IMR-90 (cell line): Measurements from ENCODE around the gene SPPL3. TPM values are rescaled to one million over a fixed set of nuclear protein-coding genes. Genes with fewer than 3 reads are reported as not detected.

Source experiments
- ATAC-seq: fragments of 200-7000 bp; cut with Tn5 transposase; 2 replicates; pipeline ENCODE4 v1.9.1; 2020; ENCODE audit warnings: low read depth, mild to moderate bottlenecking, moderate library complexity
- BruUV-seq: library from RNA; stranded (reverse); fragments of 400-500 nt; replicated peaks from 2 replicates; lab custom pipeline; 2021; lab: Mats Ljungman, UMichigan
- CTCF ChIA-PET: fragments of 300-600 bp; formaldehyde crosslinking; extraction: SDS; loops from one replicate; lab custom pipeline; 2021; ENCODE audit warnings: antibody characterized with exemption; lab: Yijun Ruan, JAX
- POLR2A ChIA-PET: fragments of 300-600 bp; sonication (Branson Sonifier 250); formaldehyde crosslinking; loops from one replicate; lab custom pipeline; 2022; ENCODE audit warnings: antibody characterized with exemption; ENCODE audit not compliant: unreplicated experiment; lab: Charles Lee
- DNase-seq: peaks from one replicate; pipeline ENCODE4 v3.0.0; 2013
- H2AFZ ChIP-seq: replicated peaks from 2 replicates; pipeline ENCODE3; 2013; ENCODE audit warnings: low read length, mild to moderate bottlenecking; ENCODE audit not compliant: poor library complexity
- H2AK5ac ChIP-seq: 2 replicates; pipeline ENCODE4 v1.6.1; 2013; ENCODE audit warnings: low read depth, low read length, inconsistent platforms
- H2AK9ac ChIP-seq: replicated peaks from 2 replicates; pipeline ENCODE3; 2013; ENCODE audit warnings: mild to moderate bottlenecking, low read depth, low read length, moderate library complexity; ENCODE audit not compliant: poor library complexity
- H2BK120ac ChIP-seq: 2 replicates; pipeline ENCODE4 v1.6.1; 2013; ENCODE audit warnings: low read depth, low read length, inconsistent platforms
- H2BK15ac ChIP-seq: 3 replicates; pipeline ENCODE4 v1.6.1; 2013; ENCODE audit warnings: low read depth, low read length, inconsistent platforms
- H2BK20ac ChIP-seq: 2 replicates; pipeline ENCODE4 v1.6.1; 2013; ENCODE audit warnings: low read depth, mild to moderate bottlenecking, inconsistent platforms, low read length, moderate library complexity
- H2BK5ac ChIP-seq: 2 replicates; pipeline ENCODE4 v1.6.1; 2013; ENCODE audit warnings: mild to moderate bottlenecking, low read depth, low read length, inconsistent platforms; ENCODE audit not compliant: poor library complexity, severe bottlenecking
- H3K14ac ChIP-seq: replicated peaks from 2 replicates; pipeline ENCODE4 v1.6.1; 2013; ENCODE audit warnings: low read depth, low read length, inconsistent platforms
- H3K18ac ChIP-seq: 2 replicates; pipeline ENCODE4 v1.6.1; 2013; ENCODE audit warnings: low read depth, low read length, control low read depth
- H3K23ac ChIP-seq: 2 replicates; pipeline ENCODE4 v1.6.1; 2013; ENCODE audit warnings: low read depth, low read length, inconsistent platforms
- H3K27ac ChIP-seq: 2 replicates; pipeline ENCODE4 v1.5.1; 2013; ENCODE audit warnings: mild to moderate bottlenecking, control low read depth, low read length; ENCODE audit not compliant: insufficient read depth
- H3K27me3 ChIP-seq: 2 replicates; pipeline ENCODE4 v1.6.1; 2013; ENCODE audit warnings: low read length; ENCODE audit not compliant: control insufficient read depth, insufficient read depth
- H3K36me3 ChIP-seq: 2 replicates; pipeline ENCODE4 v1.6.1; 2013; ENCODE audit warnings: low read length, mixed read lengths; ENCODE audit not compliant: control insufficient read depth, insufficient read depth
- H3K4ac ChIP-seq: 2 replicates; pipeline ENCODE4 v1.6.1; 2013; ENCODE audit warnings: low read depth, low read length, inconsistent platforms
- H3K4me1 ChIP-seq: 2 replicates; pipeline ENCODE4 v1.6.1; 2013; ENCODE audit warnings: low read length, mixed read lengths; ENCODE audit not compliant: control insufficient read depth, insufficient read depth
- H3K4me2 ChIP-seq: 2 replicates; pipeline ENCODE4 v1.6.1; 2013; ENCODE audit warnings: low read depth, mild to moderate bottlenecking, control low read depth, low read length, moderate library complexity
- H3K4me3 ChIP-seq: 2 replicates; pipeline ENCODE4 v1.5.1; 2013; ENCODE audit warnings: low read depth, mild to moderate bottlenecking, control low read depth, low read length, moderate library complexity; ENCODE audit not compliant: insufficient read depth
- H3K56ac ChIP-seq: 2 replicates; pipeline ENCODE4 v1.6.1; 2013; ENCODE audit warnings: low read length, inconsistent platforms; ENCODE audit not compliant: insufficient read depth; ENCODE audit errors: extremely low read depth
- H3K79me1 ChIP-seq, 2 experiments: 2 replicates each; pipeline ENCODE4 v1.6.1; 2013; ENCODE audit warnings: low read length in 2 of 2, inconsistent platforms in 1 of 2, low read depth in 1 of 2
- H3K9ac ChIP-seq: 2 replicates; pipeline ENCODE4 v1.6.1; 2013; ENCODE audit warnings: low read depth, low read length, control low read depth
- H3K9me1 ChIP-seq: 2 replicates; pipeline ENCODE4 v1.6.1; 2013; ENCODE audit warnings: low read length, inconsistent platforms; ENCODE audit not compliant: insufficient read depth
- H3K9me3 ChIP-seq: 2 replicates; pipeline ENCODE4 v1.6.1; 2013; ENCODE audit warnings: low read length; ENCODE audit not compliant: control insufficient read depth, insufficient read depth
- H4K20me1 ChIP-seq: 2 replicates; pipeline ENCODE4 v1.6.1; 2013; ENCODE audit warnings: low read length, inconsistent platforms; ENCODE audit not compliant: insufficient read depth
- H4K5ac ChIP-seq: 2 replicates; pipeline ENCODE4 v1.6.1; 2013; ENCODE audit warnings: mild to moderate bottlenecking, low read depth, low read length, control low read depth
- H4K8ac ChIP-seq, 2 experiments: 2 replicates each; pipeline ENCODE4 v1.6.1; 2013; ENCODE audit warnings: low read depth in 2 of 2, low read length in 2 of 2, control low read depth in 1 of 2, inconsistent platforms in 1 of 2
- H4K91ac ChIP-seq: 2 replicates; pipeline ENCODE4 v1.6.1; 2013; ENCODE audit warnings: low read depth, low read length, inconsistent platforms; ENCODE audit not compliant: insufficient read depth
- BHLHE40 ChIP-seq: fragments of 150-350 bp; IDR thresholded peaks from 2 replicates; pipeline ENCODE4 v1.6.1; 2016; ENCODE audit warnings: mild to moderate bottlenecking, low read depth, low read length
- CEBPB ChIP-seq: IDR thresholded peaks from 2 replicates; pipeline ENCODE4 v1.6.1; 2012; ENCODE audit warnings: low read depth, low read length, improper control_type of control experiment
- CHD1 ChIP-seq: IDR thresholded peaks from 2 replicates; pipeline ENCODE4 v1.6.1; 2012; ENCODE audit warnings: low read depth, low read length, improper control_type of control experiment
- FOS ChIP-seq: fragments of 150-350 bp; IDR thresholded peaks from 2 replicates; pipeline ENCODE4 v1.6.1; 2016; ENCODE audit warnings: low read depth, low read length
- MAFK ChIP-seq: IDR thresholded peaks from 2 replicates; pipeline ENCODE4 v1.6.1; 2012; ENCODE audit warnings: low read depth, low read length, improper control_type of control experiment
- MAZ ChIP-seq: IDR thresholded peaks from 2 replicates; pipeline ENCODE4 v1.6.1; 2012; ENCODE audit warnings: low read depth, mild to moderate bottlenecking, low read length, improper control_type of control experiment, moderate library complexity, borderline replicate concordance
- MXI1 ChIP-seq: IDR thresholded peaks from 2 replicates; pipeline ENCODE4 v1.6.1; 2012; ENCODE audit warnings: low read depth, mild to moderate bottlenecking, low read length, moderate library complexity, borderline replicate concordance
- NFE2L2 ChIP-seq: fragments of 150-350 bp; IDR thresholded peaks from 2 replicates; pipeline ENCODE4 v1.6.1; 2016; ENCODE audit warnings: low read depth, mild to moderate bottlenecking, low read length
- POLR2A ChIP-seq: IDR thresholded peaks from 2 replicates; pipeline ENCODE4 v1.6.1; 2012; ENCODE audit warnings: mild to moderate bottlenecking, low read depth, low read length
- RAD21 ChIP-seq: IDR thresholded peaks from 2 replicates; pipeline ENCODE4 v1.6.1; 2012; ENCODE audit warnings: low read length, improper control_type of control experiment
- RCOR1 ChIP-seq: IDR thresholded peaks from 2 replicates; pipeline ENCODE4 v1.6.1; 2012; ENCODE audit warnings: mild to moderate bottlenecking, low read length, improper control_type of control experiment; ENCODE audit not compliant: insufficient replicate concordance
- RFX5 ChIP-seq: IDR thresholded peaks from 2 replicates; pipeline ENCODE4 v1.8.0; 2012; ENCODE audit warnings: low read depth, mild to moderate bottlenecking, low read length, moderate library complexity
- SMC3 ChIP-seq: fragments of 150-350 bp; IDR thresholded peaks from 2 replicates; pipeline ENCODE4 v1.6.1; 2016; ENCODE audit warnings: low read depth, mild to moderate bottlenecking, antibody characterized with exemption, low read length, moderate library complexity
- WGBS, 2 experiments: methylation state at CpG; one replicate each; pipeline versions ENCODE4 v1.1.5 to v1.1.7; 2013; ENCODE audit warnings: missing lambda C conversion rate in 2 of 2; ENCODE audit not compliant: insufficient read length in 1 of 2; ENCODE audit errors: extremely low coverage in 2 of 2; 5-methylcytosine and 5-hydroxymethylcytosine counted together
- dilution Hi-C: fragments of 300-500 bp; cut with HindIII; formaldehyde crosslinking; loops from one replicate; pipeline ENCODE4 v1.14.3; 2018; ENCODE audit warnings: low sequenced_read_pairs; ENCODE audit not compliant: unreplicated experiment
- in situ Hi-C: fragments of 300-500 bp; cut with MboI; formaldehyde crosslinking; loops from 3 replicates; pipeline ENCODE4 v1.14.3; 2019; ENCODE audit warnings: low sequenced_read_pairs, inconsistent platforms, mixed read lengths
- intact Hi-C: fragments of 100-400 bp; cut with micrococcal nuclease; formaldehyde crosslinking; loops from 2 replicates; pipeline ENCODE4 v1.10.0; 2022
- polyA plus RNA-seq, 3 experiments: library from polyadenylated mRNA; depleted of rRNA; stranded (reverse); fragments of >200 nt; gene quantifications; 2 replicates each; pipeline ENCODE4 v1.2.3, GENCODE V29; 2012; ENCODE audit warnings: low replicate concordance in 1 of 3
- total RNA-seq: library from RNA; depleted of rRNA; stranded (reverse); fragments of >200 nt; gene quantifications from 2 replicates; pipeline ENCODE4 v1.2.3, GENCODE V29; 2012
- TF ChIP-seq, protein P1 (sequence below): conservative IDR thresholded peaks from 2 replicates; pipeline ENCODE4 v1.5.1; 2012; ENCODE audit warnings: mild to moderate bottlenecking, low read depth, low read length, improper control_type of control experiment
- TF ChIP-seq, protein P2 (sequence below): fragments of 150-350 bp; IDR thresholded peaks from 2 replicates; pipeline ENCODE4 v1.6.1; 2017; ENCODE audit warnings: mild to moderate bottlenecking, antibody characterized with exemption, low read length, low read depth
- TF ChIP-seq, protein P3 (sequence below): fragments of 150-350 bp; IDR thresholded peaks from 2 replicates; pipeline ENCODE4 v1.6.1; 2016; ENCODE audit warnings: low read depth, mild to moderate bottlenecking, low read length, moderate library complexity, borderline replicate concordance

The SPPL3 gene
- total and polyA plus RNA-seq, 2 of the 4 experiments (the other 2 are of a cell fraction) = 1.6 to 18.0 TPM

DNA sequence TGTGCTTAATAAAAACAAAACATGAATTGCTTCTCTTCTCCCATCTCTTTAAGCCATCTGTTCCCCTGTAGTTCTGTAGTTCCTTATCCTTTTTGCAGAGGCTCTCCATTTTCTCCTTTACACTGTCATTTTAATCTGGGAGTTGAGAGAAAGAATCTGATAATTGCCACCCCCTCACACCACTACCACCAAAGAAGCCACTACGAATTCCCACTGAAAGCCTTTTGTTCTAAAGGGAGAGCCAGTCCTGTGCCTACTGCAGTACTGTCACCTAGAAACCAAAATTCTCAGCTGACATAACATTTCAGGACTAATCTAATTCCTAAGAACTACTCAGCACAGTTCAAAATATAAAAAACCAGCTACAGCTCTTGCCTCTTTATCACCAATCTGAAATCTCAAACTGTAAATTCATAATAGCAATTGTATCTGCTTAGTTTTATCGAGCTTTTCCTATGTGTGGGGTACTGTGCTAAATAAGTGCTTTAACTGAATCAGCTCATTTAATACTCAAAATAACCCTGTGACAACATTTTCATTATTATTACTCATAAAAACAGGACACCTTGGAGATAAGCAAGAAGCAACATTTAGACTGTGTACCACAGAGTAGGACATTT lies 72.4 kb downstream of the SPPL3 start:
- no peak overlapping the region for H3K23ac ChIP-seq
- in situ Hi-C loops = no loop called here
- H3K4me3 ChIP-seq = no peak overlapping the region
- H4K5ac ChIP-seq = no peak overlapping the region
- TF ChIP-seq RAD21 (no peak), BHLHE40 (no peak), CHD1 (no peak), MAFK (no peak), RCOR1 (no peak), NFE2L2 (no peak), RFX5 (no peak), POLR2A (no peak), MXI1 (no peak), MAZ (no peak), FOS (no peak), CEBPB (no peak), SMC3 (no peak)
- TF ChIP-seq, protein P1, sequence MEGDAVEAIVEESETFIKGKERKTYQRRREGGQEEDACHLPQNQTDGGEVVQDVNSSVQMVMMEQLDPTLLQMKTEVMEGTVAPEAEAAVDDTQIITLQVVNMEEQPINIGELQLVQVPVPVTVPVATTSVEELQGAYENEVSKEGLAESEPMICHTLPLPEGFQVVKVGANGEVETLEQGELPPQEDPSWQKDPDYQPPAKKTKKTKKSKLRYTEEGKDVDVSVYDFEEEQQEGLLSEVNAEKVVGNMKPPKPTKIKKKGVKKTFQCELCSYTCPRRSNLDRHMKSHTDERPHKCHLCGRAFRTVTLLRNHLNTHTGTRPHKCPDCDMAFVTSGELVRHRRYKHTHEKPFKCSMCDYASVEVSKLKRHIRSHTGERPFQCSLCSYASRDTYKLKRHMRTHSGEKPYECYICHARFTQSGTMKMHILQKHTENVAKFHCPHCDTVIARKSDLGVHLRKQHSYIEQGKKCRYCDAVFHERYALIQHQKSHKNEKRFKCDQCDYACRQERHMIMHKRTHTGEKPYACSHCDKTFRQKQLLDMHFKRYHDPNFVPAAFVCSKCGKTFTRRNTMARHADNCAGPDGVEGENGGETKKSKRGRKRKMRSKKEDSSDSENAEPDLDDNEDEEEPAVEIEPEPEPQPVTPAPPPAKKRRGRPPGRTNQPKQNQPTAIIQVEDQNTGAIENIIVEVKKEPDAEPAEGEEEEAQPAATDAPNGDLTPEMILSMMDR = no peak
- TF ChIP-seq, protein P2, sequence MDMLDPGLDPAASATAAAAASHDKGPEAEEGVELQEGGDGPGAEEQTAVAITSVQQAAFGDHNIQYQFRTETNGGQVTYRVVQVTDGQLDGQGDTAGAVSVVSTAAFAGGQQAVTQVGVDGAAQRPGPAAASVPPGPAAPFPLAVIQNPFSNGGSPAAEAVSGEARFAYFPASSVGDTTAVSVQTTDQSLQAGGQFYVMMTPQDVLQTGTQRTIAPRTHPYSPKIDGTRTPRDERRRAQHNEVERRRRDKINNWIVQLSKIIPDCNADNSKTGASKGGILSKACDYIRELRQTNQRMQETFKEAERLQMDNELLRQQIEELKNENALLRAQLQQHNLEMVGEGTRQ = no peak
- TF ChIP-seq, protein P3, sequence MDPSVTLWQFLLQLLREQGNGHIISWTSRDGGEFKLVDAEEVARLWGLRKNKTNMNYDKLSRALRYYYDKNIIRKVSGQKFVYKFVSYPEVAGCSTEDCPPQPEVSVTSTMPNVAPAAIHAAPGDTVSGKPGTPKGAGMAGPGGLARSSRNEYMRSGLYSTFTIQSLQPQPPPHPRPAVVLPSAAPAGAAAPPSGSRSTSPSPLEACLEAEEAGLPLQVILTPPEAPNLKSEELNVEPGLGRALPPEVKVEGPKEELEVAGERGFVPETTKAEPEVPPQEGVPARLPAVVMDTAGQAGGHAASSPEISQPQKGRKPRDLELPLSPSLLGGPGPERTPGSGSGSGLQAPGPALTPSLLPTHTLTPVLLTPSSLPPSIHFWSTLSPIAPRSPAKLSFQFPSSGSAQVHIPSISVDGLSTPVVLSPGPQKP = no peak
- no peak for DNase-seq
- peaks cover 6% of the 10 kb centered on the region for H3K4me1 ChIP-seq
- WGBS, 2 experiments = 40% methylated on average over 1 of the region's 2 CpGs; no CpG with 5 or more reads in 1 of the 2 experiments
- H2BK120ac ChIP-seq = no peak overlapping the region
- CTCF ChIA-PET = no interaction called here
- H3K9me1 ChIP-seq = peaks cover 9% of the 10 kb centered on the region
- H3K4me2 ChIP-seq = no peak overlapping the region
- H3K79me1 ChIP-seq = peaks cover 32 to 55% of the 10 kb centered on the region in 2 experiments
- intact Hi-C loops = loop anchor here (5.0 kb wide), 1 partner anchor 41 kb away; no protein-coding TSS in a partner anchor
- H3K14ac ChIP-seq = no peak overlapping the region
- H3K18ac ChIP-seq = no peak overlapping the region
- H3K4ac ChIP-seq = no peak overlapping the region
- no peak overlapping the region for H2BK20ac ChIP-seq
- H3K56ac ChIP-seq = no peak overlapping the region
- no peak overlapping the region for H2AFZ ChIP-seq
- no peak overlapping the region for H2BK15ac ChIP-seq
- H3K36me3 ChIP-seq = no peaks in the 10 kb centered on the region
- no peak overlapping the region for H2AK9ac ChIP-seq
- no peaks in the 10 kb centered on the region for H3K27me3 ChIP-seq
- no peak overlapping the region for H2AK5ac ChIP-seq
- no peaks in the 10 kb centered on the region for H3K9me3 ChIP-seq
- dilution Hi-C loops = no loop called here
- ATAC-seq = no peak
- POLR2A ChIA-PET = no interaction called here
- H2BK5ac ChIP-seq = no peak overlapping the region
- no peak overlapping the region for H3K27ac ChIP-seq
- no peak overlapping the region for H4K8ac ChIP-seq
- no peak overlapping the region for H4K91ac ChIP-seq
- H3K9ac ChIP-seq = no peak overlapping the region
- BruUV-seq = no TSS peak
- H4K20me1 ChIP-seq = peaks cover 45% of the 10 kb centered on the region
